ENCODE data around the gene RPL7A.
"Not testable (repeated sequence)": the region's sequence is repeated elsewhere in the genome, so short reads cannot be mapped to it uniquely, and the experiment has no call there.

DNA sequence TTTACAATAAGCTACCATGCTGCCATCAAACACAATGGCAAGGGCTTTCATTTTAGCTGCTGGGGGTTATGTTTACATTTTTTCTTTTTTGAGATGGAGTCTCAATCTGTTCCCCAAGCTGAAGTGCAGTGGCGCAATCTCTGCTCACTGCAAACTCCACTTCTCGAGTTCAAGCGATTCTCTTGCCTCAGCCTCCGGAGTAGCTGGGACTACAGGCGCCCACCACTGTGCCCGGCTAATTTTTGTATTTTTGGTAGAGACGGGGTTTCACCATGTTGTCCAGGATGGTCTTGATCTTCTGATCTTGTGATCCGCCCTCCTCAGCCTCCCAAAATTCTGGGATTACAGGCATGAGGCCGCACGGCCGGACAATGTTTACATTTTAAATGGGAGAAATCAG, 13.1 kb upstream of the RPL7A start:
- TF ChIP-seq EP300, POLR2AphosphoS5 (IDR thresholded peaks at IDR 0.05): not testable (repeated sequence)
- TF ChIP-seq, protein P1, sequence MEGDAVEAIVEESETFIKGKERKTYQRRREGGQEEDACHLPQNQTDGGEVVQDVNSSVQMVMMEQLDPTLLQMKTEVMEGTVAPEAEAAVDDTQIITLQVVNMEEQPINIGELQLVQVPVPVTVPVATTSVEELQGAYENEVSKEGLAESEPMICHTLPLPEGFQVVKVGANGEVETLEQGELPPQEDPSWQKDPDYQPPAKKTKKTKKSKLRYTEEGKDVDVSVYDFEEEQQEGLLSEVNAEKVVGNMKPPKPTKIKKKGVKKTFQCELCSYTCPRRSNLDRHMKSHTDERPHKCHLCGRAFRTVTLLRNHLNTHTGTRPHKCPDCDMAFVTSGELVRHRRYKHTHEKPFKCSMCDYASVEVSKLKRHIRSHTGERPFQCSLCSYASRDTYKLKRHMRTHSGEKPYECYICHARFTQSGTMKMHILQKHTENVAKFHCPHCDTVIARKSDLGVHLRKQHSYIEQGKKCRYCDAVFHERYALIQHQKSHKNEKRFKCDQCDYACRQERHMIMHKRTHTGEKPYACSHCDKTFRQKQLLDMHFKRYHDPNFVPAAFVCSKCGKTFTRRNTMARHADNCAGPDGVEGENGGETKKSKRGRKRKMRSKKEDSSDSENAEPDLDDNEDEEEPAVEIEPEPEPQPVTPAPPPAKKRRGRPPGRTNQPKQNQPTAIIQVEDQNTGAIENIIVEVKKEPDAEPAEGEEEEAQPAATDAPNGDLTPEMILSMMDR (IDR thresholded peaks at IDR 0.05): not testable (repeated sequence)
